SH-SY5Y (cell line): ENCODE measurements around the gene METTL24.

Source experiments
- GATA2 ChIP-seq: IDR thresholded peaks from 2 replicates; pipeline ENCODE4 v1.6.1; 2011; ENCODE audit warnings: mild to moderate bottlenecking, low read depth, low read length
- GATA3 ChIP-seq: IDR thresholded peaks from 2 replicates; pipeline ENCODE4 v1.6.1; 2011; ENCODE audit warnings: low read depth, mild to moderate bottlenecking, low read length, moderate library complexity

- TF ChIP-seq GATA2 (no peak), GATA3 (no peak)
Measured at GRCh38 chr6:110307368-110307767, 50.8 kb downstream of the METTL24 start.
